HepG2 (cell line): ENCODE data around the gene AHCYL1. TPM values are rescaled to one million over a fixed set of nuclear protein-coding genes. Genes with fewer than 3 reads are reported as not detected.
A peak's percentile ranks its signal among the peaks of the same experiment; 100 is the strongest.

Experiments used
- ATAC-seq: fragments of 200-7000 bp; cut with Tn5 transposase; 3 replicates; pipeline ENCODE4 v1.9.1; 2020; ENCODE audit warnings: mild to moderate bottlenecking, moderate library complexity
- BruUV-seq: library from RNA; stranded (reverse); fragments of 400-500 nt; replicated peaks from 2 replicates; lab custom pipeline; 2021; lab: Mats Ljungman, UMichigan
- CTCF ChIA-PET: fragments of 300-600 bp; formaldehyde crosslinking; extraction: SDS; loops from one replicate; lab custom pipeline; 2021; ENCODE audit warnings: low total read pairs, inconsistent platforms, low intra/inter-chr PET ratio; lab: Yijun Ruan, JAX
- POLR2A ChIA-PET: fragments of 350-600 bp; sonication (Branson Sonifier 250); formaldehyde crosslinking; loops from one replicate; lab custom pipeline; 2020; ENCODE audit warnings: antibody characterized with exemption, inconsistent platforms; lab: Yijun Ruan, JAX
- DNase-seq: peaks from one replicate; pipeline ENCODE4 v3.0.0-alpha.2; 2015; ENCODE audit warnings: low spot score
- FAIRE-seq: peaks from 3 replicates; lab custom pipeline; 2011; peaks lifted over from hg19 to GRCh38; lab: Jason Lieb, UNC
- H2AFZ ChIP-seq: one replicate; pipeline ENCODE4 v1.6.1; 2011; ENCODE audit warnings: low read length, inconsistent platforms
- H3K27ac ChIP-seq: fragments of 300-600 bp; 3 replicates; pipeline ENCODE4 v1.8.0; 2011; ENCODE audit warnings: mixed run types, mild to moderate bottlenecking, mixed read lengths, low read length, inconsistent platforms; ENCODE audit not compliant: insufficient read depth; ENCODE audit errors: extremely low read length
- H3K27me3 ChIP-seq, 2 experiments: fragments of 200-600 bp in 1 of 2; 2 replicates in 1 of 2; 3 replicates in 1 of 2; pipeline versions ENCODE4 v1.6.0 to v1.8.0; 2011; ENCODE audit warnings: low read length in 2 of 2, mild to moderate bottlenecking in 2 of 2, moderate library complexity in 2 of 2, inconsistent platforms in 1 of 2; ENCODE audit not compliant: insufficient read depth in 2 of 2, control insufficient read depth in 1 of 2
- H3K36me3 ChIP-seq, 2 experiments: fragments of 200-600 bp in 1 of 2; replicated peaks in 1 of 2; 2 replicates in 1 of 2; 3 replicates in 1 of 2; pipeline versions ENCODE4 v1.5.1 to v1.8.0; 2011; ENCODE audit warnings: low read length in 2 of 2, inconsistent platforms in 1 of 2; ENCODE audit not compliant: insufficient read depth in 2 of 2, control insufficient read depth in 1 of 2
- H3K4me1 ChIP-seq: 2 replicates; pipeline ENCODE4 v1.5.1; 2012; ENCODE audit warnings: low read length, inconsistent platforms; ENCODE audit not compliant: insufficient read depth
- H3K4me2 ChIP-seq: 2 replicates; pipeline ENCODE4 v1.6.0; 2011; ENCODE audit warnings: low read depth, low read length, inconsistent platforms
- H3K4me3 ChIP-seq, 3 experiments: fragments of 200-600 bp in 1 of 3; sonication (generic), shearing (Covaris generic) in 1 of 3; replicated peaks in 1 of 3; 2 replicates each; pipeline ENCODE4 v1.5.1; 2011 to 2016; ENCODE audit warnings: low read length in 3 of 3, inconsistent platforms in 2 of 3, low read depth in 2 of 3, mild to moderate bottlenecking in 2 of 3, control low read depth in 1 of 3, mixed read lengths in 1 of 3; ENCODE audit not compliant: insufficient read depth in 1 of 3
- H3K79me2 ChIP-seq: one replicate; pipeline ENCODE4 v1.6.1; 2011; ENCODE audit warnings: low read length, inconsistent platforms; ENCODE audit not compliant: insufficient read depth
- H3K9ac ChIP-seq: 2 replicates; pipeline ENCODE4 v1.6.0; 2011; ENCODE audit warnings: mild to moderate bottlenecking, low read depth, low read length, inconsistent platforms; ENCODE audit not compliant: insufficient read depth
- H3K9me3 ChIP-seq: 2 replicates; pipeline ENCODE4 v1.5.1; 2012; ENCODE audit warnings: mild to moderate bottlenecking, low read length
- H4K20me1 ChIP-seq: 2 replicates; pipeline ENCODE4 v1.6.0; 2011; ENCODE audit warnings: inconsistent platforms, mild to moderate bottlenecking, low read length, moderate library complexity; ENCODE audit not compliant: insufficient read depth
- ARID4A ChIP-seq: sonication (generic); formaldehyde crosslinking; IDR thresholded peaks from 2 replicates; pipeline ENCODE4 v1.5.0; 2020; ENCODE audit warnings: mild to moderate bottlenecking, missing genetic modification reagents, borderline replicate concordance
- FLYWCH1 ChIP-seq: sonication (generic); formaldehyde crosslinking; IDR thresholded peaks from 2 replicates; pipeline ENCODE4 v1.8.1; 2023; ENCODE audit warnings: mild to moderate bottlenecking, missing genetic modification reagents
- GMEB1 ChIP-seq: sonication (generic); formaldehyde crosslinking; IDR thresholded peaks from 2 replicates; pipeline ENCODE4 v1.5.1; 2020; ENCODE audit warnings: missing genetic modification reagents, mild to moderate bottlenecking, borderline replicate concordance
- HNF4G ChIP-seq, 2 experiments: sonication (generic) in 1 of 2; formaldehyde crosslinking in 1 of 2; IDR thresholded peaks; 2 replicates each; pipeline versions ENCODE4 v1.4.0 to v1.6.1; 2011 to 2020; ENCODE audit warnings: borderline replicate concordance in 2 of 2, low read depth in 2 of 2, mild to moderate bottlenecking in 2 of 2, low read length in 1 of 2, missing genetic modification reagents in 1 of 2, moderate library complexity in 1 of 2
- NFIC ChIP-seq: IDR thresholded peaks from 2 replicates; pipeline ENCODE4 v1.6.1; 2012; ENCODE audit warnings: mild to moderate bottlenecking, low read length, inconsistent platforms
- RCOR2 ChIP-seq: IDR thresholded peaks from 2 replicates; pipeline ENCODE4 v1.6.1; 2016; ENCODE audit warnings: missing biosample characterization, missing genetic modification reagents
- SNAPC4 ChIP-seq: sonication (generic); formaldehyde crosslinking; IDR thresholded peaks from 2 replicates; pipeline ENCODE4 v1.4.0; 2020; ENCODE audit warnings: mild to moderate bottlenecking, missing genetic modification reagents
- ZFP36L1 ChIP-seq: sonication (generic); formaldehyde crosslinking; IDR thresholded peaks from 2 replicates; pipeline ENCODE4 v1.8.0; 2022; ENCODE audit warnings: mild to moderate bottlenecking, missing genetic modification reagents, moderate library complexity
- WGBS: methylation state at CpG from one replicate; pipeline ENCODE4 v1.1.6; 2017; ENCODE audit warnings: low lambda C conversion rate; 5-methylcytosine and 5-hydroxymethylcytosine counted together
- in situ Hi-C: cut with HindIII; loops from 2 replicates; pipeline ENCODE4 v1.10.0; 2017; ENCODE audit warnings: low pct_unique_long_range_greater_than_20kb; ENCODE audit not compliant: extremely low pct_ligation_motif_present
- intact Hi-C: fragments of 100-400 bp; cut with micrococcal nuclease; formaldehyde crosslinking; loops from one replicate; pipeline ENCODE4 v1.10.0; 2022; ENCODE audit not compliant: unreplicated experiment
- polyA plus RNA-seq, 8 experiments: library from polyadenylated mRNA; depleted of rRNA in 3 of 8; stranded (reverse) in 7 of 8; unstranded in 1 of 8; fragments of >200 nt; fragmentation: Illumina TruSeq in 4 of 8; extraction: Trizol in 4 of 8; gene quantifications; 2 replicates each; pipeline versions ENCODE4 v1.2.1 to v1.2.3, GENCODE V29; 2011 to 2016; ENCODE audit warnings: low read depth in 4 of 8, missing spikeins in 1 of 8, mixed read lengths in 1 of 8; ENCODE audit not compliant: insufficient read depth in 1 of 8
- total RNA-seq, 5 experiments: library from RNA; depleted of rRNA; stranded (reverse); fragments of >200 nt; fragmentation: Illumina TruSeq; extraction: Trizol; gene quantifications; 2 replicates each; pipeline ENCODE4 v1.2.3, GENCODE V29; 2016; ENCODE audit warnings: low read depth in 1 of 5

The AHCYL1 gene
- total and polyA plus RNA-seq, 2 of the 13 experiments (the other 11 are each of a cell fraction or from before 2014, with no cell fraction given): 40.9 to 76.3 TPM

- TF ChIP-seq HNF4G (IDR thresholded peaks at IDR 0.05; ENCODE audit: borderline replicate concordance, low read depth, low read length) (peak; percentile 71), HNF4G (CRISPR knock-in tag; IDR thresholded peaks at IDR 0.05; ENCODE audit: borderline replicate concordance, low read depth) (0 out of 2 replicates have a peak, but pooled peaks have one; percentile 74), NFIC (peak; percentile 83), ARID4A (CRISPR knock-in tag) (peak; percentile 24; the same call in 1 of the 2 replicates), ZFP36L1 (CRISPR knock-in tag) (no peak), RCOR2 (CRISPR knock-in tag) (peak; percentile 54)
These were observed 24.4 kb upstream of the AHCYL1 start (continued) for GRCh38 chr1:109959974-109960744.

- H3K9ac ChIP-seq: no peak overlapping the region
- in situ Hi-C loops: no loop called here
- H3K4me1 ChIP-seq: peaks cover 49% of the 10 kb centered on the region
- H3K27ac ChIP-seq: peak overlapping the region; percentile 93
- no peaks in the 10 kb centered on the region for H3K79me2 ChIP-seq
- peak overlapping the region; percentile 80 for H3K4me2 ChIP-seq
- CTCF ChIA-PET: interaction anchor here (1.6 to 2.7 kb wide), 3 partner anchors 19 to 26 kb away, joined by 5 to 17 read pairs (median 12); partner anchors contain the start of gene AHCYL1
- 0% methylated on average over 1 of the region's 1 CpG for WGBS
- H3K9me3 ChIP-seq: no peaks in the 10 kb centered on the region
- ATAC-seq (peak; percentile 6), FAIRE-seq (no peak), DNase-seq (no peak)
- no peak overlapping the region for H2AFZ ChIP-seq
- no TSS peak for BruUV-seq
- no peaks in the 10 kb centered on the region for H3K36me3 ChIP-seq
- H3K4me3 ChIP-seq: peak overlapping the region in 2 of 3 experiments; percentile 23 to 27; a peak in 3 of 6 replicates
- POLR2A ChIA-PET: interaction anchor here (0.7 to 4.6 kb wide), 9 partner anchors 13 to 84 kb away, joined by 3 to 67 read pairs (median 22); partner anchors contain the start of gene AHCYL1
- no peaks in the 10 kb centered on the region for H3K27me3 ChIP-seq
- no peaks in the 10 kb centered on the region for H4K20me1 ChIP-seq
- intact Hi-C loops: loop anchor here (1.0 kb wide), 3 partner anchors 20 to 26 kb away; partner anchors contain the start of gene AHCYL1
- TF ChIP-seq FLYWCH1 (CRISPR knock-in tag) (no peak), SNAPC4 (CRISPR knock-in tag) (0 out of 2 replicates have a peak, but pooled peaks have one; percentile 16), GMEB1 (CRISPR knock-in tag) (no peak), RCOR2 (CRISPR knock-in tag) (no peak)
These were observed 23.8 kb upstream of the AHCYL1 start for GRCh38 chr1:109960745-109961094.
